T-cell (primary cell): Measurements from ENCODE around the gene CALML5. TPM values are rescaled to one million over a fixed set of nuclear protein-coding genes. Genes with fewer than 3 reads are reported as not detected.

Source experiments
- ATAC-seq, 4 experiments: fragments of 200-7000 bp in 3 of 4; fragments of 150-1000 bp in 1 of 4; cut with Tn5 transposase; replicated peaks in 1 of 4; 1 replicate in 3 of 4; 2 replicates in 1 of 4; pipeline ENCODE4 v1.10.0; 2021; ENCODE audit warnings: moderate library complexity in 3 of 4, mild to moderate bottlenecking in 2 of 4, moderate number of reproducible peaks in 1 of 4
- CTCF ChIA-PET, 2 donors: fragments of 300-600 bp; sonication (Branson Sonifier 250); formaldehyde crosslinking; loops; one replicate each; lab custom pipeline; 2022; ENCODE audit warnings: antibody characterized with exemption in 2 of 2; lab: Charles Lee
- POLR2A ChIA-PET, 2 donors: fragments of 300-600 bp; sonication (Branson Sonifier 250); formaldehyde crosslinking; loops; one replicate each; lab custom pipeline; 2022; ENCODE audit warnings: antibody characterized with exemption in 2 of 2; lab: Charles Lee
- DNase-seq, 35 experiments: peaks; one replicate each; pipeline versions ENCODE4 v3.0.0 to v3.0.0-alpha.2; 2013 to 2023
- H3K27ac ChIP-seq: one replicate; pipeline ENCODE4 v1.5.1; 2013; ENCODE audit warnings: low read length
- H3K27me3 ChIP-seq, 2 experiments: replicated peaks in 1 of 2; 1 replicate in 1 of 2; 2 replicates in 1 of 2; pipeline versions ENCODE4 v1.6.1 to v1.7.0; 2013; ENCODE audit warnings: low read length in 1 of 2, mixed read lengths in 1 of 2; ENCODE audit not compliant: control insufficient read depth in 2 of 2, insufficient read depth in 2 of 2; ENCODE audit errors: extremely low read depth in 1 of 2
- H3K36me3 ChIP-seq, 2 donors: 1 replicate in 1 of 2; 2 replicates in 1 of 2; pipeline versions ENCODE4 v1.6.1 to v1.7.0; 2013; ENCODE audit warnings: low read length in 1 of 2; ENCODE audit not compliant: control insufficient read depth in 2 of 2, insufficient read depth in 1 of 2; ENCODE audit errors: extremely low read depth in 1 of 2
- H3K4me1 ChIP-seq, 2 experiments: 1 replicate in 1 of 2; 2 replicates in 1 of 2; pipeline versions ENCODE4 v1.6.1 to v1.7.0; 2013; ENCODE audit warnings: low read length in 2 of 2, mixed read lengths in 1 of 2; ENCODE audit not compliant: insufficient read depth in 2 of 2, control insufficient read depth in 1 of 2; ENCODE audit errors: extremely low read depth in 1 of 2
- H3K4me3 ChIP-seq, 2 donors: 1 replicate in 1 of 2; 2 replicates in 1 of 2; pipeline versions ENCODE4 v1.5.1 to v1.7.0; 2013; ENCODE audit warnings: mild to moderate bottlenecking in 2 of 2, low read length in 1 of 2, moderate library complexity in 1 of 2; ENCODE audit not compliant: control insufficient read depth in 1 of 2; ENCODE audit errors: extremely low read depth in 1 of 2
- H3K9me3 ChIP-seq: 2 replicates; pipeline ENCODE4 v1.7.0; 2013
- H3K27ac Mint-ChIP-seq, 2 donors: one replicate each; pipeline ENCODE4 v1.8.0; 2020 to 2021; ENCODE audit warnings: mild to moderate bottlenecking in 2 of 2, mixed read lengths in 2 of 2
- H3K27me3 Mint-ChIP-seq, 2 donors: one replicate each; pipeline ENCODE4 v1.8.0; 2021 to 2022; ENCODE audit warnings: mixed read lengths in 2 of 2
- H3K36me3 Mint-ChIP-seq: one replicate; pipeline ENCODE4 v1.8.0; 2021; ENCODE audit warnings: mixed read lengths
- H3K4me1 Mint-ChIP-seq, 3 donors: one replicate each; pipeline ENCODE4 v1.8.0; 2020 to 2022; ENCODE audit warnings: mixed read lengths in 3 of 3, mild to moderate bottlenecking in 1 of 3
- H3K4me3 Mint-ChIP-seq, 3 donors: one replicate each; pipeline ENCODE4 v1.8.0; 2020 to 2022; ENCODE audit warnings: mild to moderate bottlenecking in 3 of 3, mixed read lengths in 3 of 3, moderate library complexity in 3 of 3
- H3K9me3 Mint-ChIP-seq, 3 donors: one replicate each; pipeline ENCODE4 v1.8.0; 2020 to 2022; ENCODE audit warnings: mixed read lengths in 3 of 3
- WGBS: methylation state at CpG from one replicate; pipeline ENCODE4 v1.1.5; 2013; ENCODE audit warnings: missing lambda C conversion rate; ENCODE audit not compliant: insufficient coverage; 5-methylcytosine and 5-hydroxymethylcytosine counted together
- total RNA-seq, 35 experiments: library from RNA in 6 of 35; stranded (reverse) in 6 of 35; fragments of 120-200 nt in 1 of 35; gene quantifications; one replicate each; pipeline versions ENCODE4 v1.2.1 to v1.2.4 and lab custom pipeline; 2013 to 2026

Gene CALML5
- total RNA-seq, 5 donors from 2014 or later (not counting 1 experiment from before 2014, with no cell fraction given) = not detected

GRCh38 chr10:5545426-5545777, 46.0 kb upstream of the CALML5 start:
- Mint-ChIP-seq H3K9me3 (peaks cover 4 to 11% (median 9%) of the 10 kb centered on the region in 3 donors), H3K27ac (peak overlapping the region in 1 of 2 donors; percentile 49), H3K36me3 (peaks cover 2% of the 10 kb centered on the region), H3K4me3 (no peak overlapping the region), H3K27me3 (no peaks in the 10 kb centered on the region), H3K4me1 (peaks cover 1 to 3% (median 1%) of the 10 kb centered on the region in 3 donors)
- DNase-seq (no peak), ATAC-seq (no peak)
- Histone ChIP-seq H3K9me3 (peaks cover 2% of the 10 kb centered on the region), H3K36me3 (no peaks in the 10 kb centered on the region), H3K27ac (no peak overlapping the region), H3K4me1 (peaks cover 15 to 21% of the 10 kb centered on the region in 2 experiments), H3K27me3 (peaks cover 0 to 3% of the 10 kb centered on the region in 2 experiments), H3K4me3 (no peak overlapping the region)
- ChIA-PET POLR2A (no interaction called here), CTCF (no interaction called here)
- 90% methylated on average over 2 of the region's 2 CpGs for WGBS

GRCh38 chr10:5545011-5545410, 45.6 kb upstream of the CALML5 start:
- Histone ChIP-seq H3K36me3 (no peaks in the 10 kb centered on the region), H3K27ac (no peak overlapping the region), H3K27me3 (peaks cover 0 to 3% of the 10 kb centered on the region in 2 experiments), H3K4me1 (peaks cover 15 to 21% of the 10 kb centered on the region in 2 experiments), H3K4me3 (no peak overlapping the region), H3K9me3 (peaks cover 2% of the 10 kb centered on the region)
- ChIA-PET CTCF (no interaction called here), POLR2A (no interaction called here)
- ATAC-seq (no peak), DNase-seq (no peak)
- H3K9me3 Mint-ChIP-seq = peaks cover 4 to 11% (median 9%) of the 10 kb centered on the region in 3 donors
- H3K36me3 Mint-ChIP-seq = peaks cover 2% of the 10 kb centered on the region
- H3K4me3 Mint-ChIP-seq = no peak overlapping the region
- H3K4me1 Mint-ChIP-seq = peaks cover 0 to 2% (median 0%) of the 10 kb centered on the region in 3 donors
- H3K27me3 Mint-ChIP-seq = no peaks in the 10 kb centered on the region
- peak overlapping the region in 1 of 2 donors; percentile 49 for H3K27ac Mint-ChIP-seq
- 63% methylated on average over 1 of the region's 1 CpG for WGBS

GRCh38 chr10:5544216-5544805, 44.9 kb upstream of the CALML5 start:
- ChIA-PET POLR2A (no interaction called here), CTCF (no interaction called here)
- no peak for ATAC-seq
- Histone ChIP-seq H3K27ac (no peak overlapping the region), H3K27me3 (peaks cover 0 to 3% of the 10 kb centered on the region in 2 experiments), H3K4me3 (no peak overlapping the region), H3K9me3 (peaks cover 2% of the 10 kb centered on the region), H3K36me3 (no peaks in the 10 kb centered on the region), H3K4me1 (peaks cover 13 to 18% of the 10 kb centered on the region in 2 experiments)
- no peak for DNase-seq
- Mint-ChIP-seq H3K36me3 (peaks cover 2% of the 10 kb centered on the region), H3K4me1 (peaks cover 0 to 2% (median 0%) of the 10 kb centered on the region in 3 donors), H3K4me3 (no peak overlapping the region), H3K27ac (no peak overlapping the region), H3K9me3 (peaks cover 4 to 11% (median 9%) of the 10 kb centered on the region in 3 donors), H3K27me3 (peaks cover 0 to 2% of the 10 kb centered on the region in 2 donors)
- 68% methylated on average over 4 of the region's 6 CpGs for WGBS

GRCh38 chr10:5543623-5544022, 44.3 kb upstream of the CALML5 start:
- ChIA-PET CTCF (no interaction called here), POLR2A (no interaction called here)
- Mint-ChIP-seq H3K4me1 (peaks cover 0 to 4% (median 0%) of the 10 kb centered on the region in 3 donors), H3K27me3 (peaks cover 0 to 2% of the 10 kb centered on the region in 2 donors), H3K36me3 (peaks cover 2% of the 10 kb centered on the region), H3K4me3 (no peak overlapping the region), H3K9me3 (peaks cover 4 to 11% (median 9%) of the 10 kb centered on the region in 3 donors), H3K27ac (no peak overlapping the region)
- peaks cover 8 to 11% of the 10 kb centered on the region in 2 experiments for H3K4me1 ChIP-seq
- peaks cover 2% of the 10 kb centered on the region for H3K9me3 ChIP-seq
- peaks cover 0 to 3% of the 10 kb centered on the region in 2 experiments for H3K27me3 ChIP-seq
- no CpG with 5 or more reads among the region's 1 CpG for WGBS
- H3K27ac ChIP-seq = no peak overlapping the region
- no peak for ATAC-seq
- no peak for DNase-seq
- no peak overlapping the region for H3K4me3 ChIP-seq
- H3K36me3 ChIP-seq = no peaks in the 10 kb centered on the region

GRCh38 chr10:5542100-5542499, 42.7 kb upstream of the CALML5 start:
- no peak overlapping the region for H3K27ac Mint-ChIP-seq
- peaks cover 0 to 4% (median 0%) of the 10 kb centered on the region in 3 donors for H3K4me1 Mint-ChIP-seq
- no peak overlapping the region for H3K4me3 ChIP-seq
- H3K36me3 Mint-ChIP-seq = peaks cover 2% of the 10 kb centered on the region
- CTCF ChIA-PET = no interaction called here
- no peak for ATAC-seq
- no CpG with 5 or more reads among the region's 1 CpG for WGBS
- H3K9me3 Mint-ChIP-seq = peaks cover 4 to 11% (median 9%) of the 10 kb centered on the region in 3 donors
- H3K27ac ChIP-seq = no peak overlapping the region
- H3K27me3 Mint-ChIP-seq = peaks cover 0 to 2% of the 10 kb centered on the region in 2 donors
- H3K36me3 ChIP-seq = no peaks in the 10 kb centered on the region
- peaks cover 0 to 3% of the 10 kb centered on the region in 2 experiments for H3K27me3 ChIP-seq
- H3K4me1 ChIP-seq = no peaks in the 10 kb centered on the region
- DNase-seq = no peak
- POLR2A ChIA-PET = no interaction called here
- H3K9me3 ChIP-seq = peaks cover 2% of the 10 kb centered on the region
- no peak overlapping the region for H3K4me3 Mint-ChIP-seq

GRCh38 chr10:5540891-5541290, 41.5 kb upstream of the CALML5 start:
- Mint-ChIP-seq H3K4me3 (no peak overlapping the region), H3K36me3 (peaks cover 2% of the 10 kb centered on the region), H3K27ac (no peak overlapping the region), H3K27me3 (peaks cover 0 to 2% of the 10 kb centered on the region in 2 donors), H3K9me3 (peaks cover 4 to 11% (median 9%) of the 10 kb centered on the region in 3 donors), H3K4me1 (peaks cover 0 to 4% (median 0%) of the 10 kb centered on the region in 3 donors)
- Histone ChIP-seq H3K9me3 (peaks cover 2% of the 10 kb centered on the region), H3K36me3 (no peaks in the 10 kb centered on the region), H3K4me3 (no peak overlapping the region), H3K4me1 (no peaks in the 10 kb centered on the region), H3K27me3 (no peaks in the 10 kb centered on the region), H3K27ac (no peak overlapping the region)
- DNase-seq (no peak), ATAC-seq (no peak)
- ChIA-PET POLR2A (no interaction called here), CTCF (interaction anchor here in 1 of 2 donors (0.5 kb wide), 1 partner anchor 130 kb away, joined by 3 read pairs; no protein-coding TSS in a partner anchor)
- no CpG with 5 or more reads among the region's 3 CpGs for WGBS
